ENCODE results near the gene CES3.
"Not testable (repeated sequence)": the region's sequence is repeated elsewhere in the genome, so short reads cannot be mapped to it uniquely, and the experiment has no call there.

Gene CES3

DNA sequence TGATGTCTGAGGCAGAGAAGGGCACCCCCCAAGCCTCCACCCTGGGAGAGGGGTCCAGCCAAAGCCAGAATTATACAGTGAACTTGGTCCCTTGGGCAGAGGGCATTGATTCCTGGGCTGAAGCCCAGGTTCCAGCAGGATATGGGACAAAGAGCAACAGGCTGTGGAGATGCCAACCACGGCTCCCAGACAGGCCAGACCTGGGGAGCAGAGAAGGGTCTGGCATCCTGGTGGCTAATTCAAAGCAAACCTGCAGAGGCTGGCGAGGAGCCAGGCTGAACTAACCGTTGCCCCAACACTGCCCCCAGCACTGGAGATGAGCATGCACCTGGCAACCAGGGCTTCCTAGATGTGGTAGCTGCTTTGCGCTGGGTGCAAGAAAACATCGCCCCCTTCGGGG is 3.0 kb downstream of the CES3 start:
- no peak for DNase-seq

GRCh38 chr16:66968847-66969246 is 7.8 kb downstream of the CES3 start:
- peak in 2 of 51 donors; percentile 18 to 36 for DNase-seq

GRCh38 chr16:66970775-66971720 is 10.0 kb downstream of the CES3 start:
- DNase-seq: no peak

DNA sequence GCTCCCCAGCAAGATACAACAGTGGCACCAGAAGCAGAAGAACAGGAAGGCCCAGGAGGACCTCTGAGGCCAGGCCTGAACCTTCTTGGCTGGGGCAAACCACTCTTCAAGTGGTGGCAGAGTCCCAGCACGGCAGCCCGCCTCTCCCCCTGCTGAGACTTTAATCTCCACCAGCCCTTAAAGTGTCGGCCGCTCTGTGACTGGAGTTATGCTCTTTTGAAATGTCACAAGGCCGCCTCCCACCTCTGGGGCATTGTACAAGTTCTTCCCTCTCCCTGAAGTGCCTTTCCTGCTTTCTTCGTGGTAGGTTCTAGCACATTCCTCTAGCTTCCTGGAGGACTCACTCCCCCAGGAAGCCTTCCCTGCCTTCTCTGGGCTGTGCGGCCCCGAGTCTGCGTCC is 11.9 kb downstream of the CES3 start:
- no peak for DNase-seq

DNA sequence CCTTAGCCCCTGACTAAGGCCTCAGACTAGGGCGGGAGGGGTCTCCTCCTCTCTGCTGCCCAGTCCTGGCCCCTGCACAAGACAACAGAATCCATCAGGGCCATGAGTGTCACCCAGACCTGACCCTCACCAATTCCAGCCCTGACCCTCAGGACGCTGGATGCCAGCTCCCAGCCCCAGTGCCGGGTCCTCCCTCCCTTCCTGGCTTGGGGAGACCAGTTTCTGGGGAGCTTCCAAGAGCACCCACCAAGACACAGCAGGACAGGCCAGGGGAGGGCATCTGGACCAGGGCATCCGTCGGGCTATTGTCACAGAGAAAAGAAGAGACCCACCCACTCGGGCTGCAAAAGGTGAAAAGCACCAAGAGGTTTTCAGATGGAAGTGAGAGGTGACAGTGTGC is 12.7 kb downstream of the CES3 start:
- no peak for DNase-seq

- DNase-seq: not testable (repeated sequence)
These were observed 13.3 kb downstream of the CES3 start for GRCh38 chr16:66974156-66974931.

DNA sequence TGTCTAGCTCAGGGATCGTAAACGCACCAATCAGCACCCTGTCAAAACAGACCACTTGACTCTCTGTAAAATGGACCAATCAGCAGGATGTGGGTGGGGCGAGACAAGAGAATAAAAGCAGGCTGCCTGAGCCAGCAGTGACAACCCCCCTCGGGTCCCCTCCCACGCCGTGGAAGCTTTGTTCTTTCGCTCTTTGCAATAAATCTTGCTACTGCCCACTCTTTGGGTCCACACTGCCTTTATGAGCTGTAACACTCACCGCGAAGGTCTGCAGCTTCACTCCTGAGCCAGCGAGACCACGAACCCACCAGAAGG is 13.8 kb downstream of the CES3 start:
- not testable (repeated sequence) for DNase-seq

- no peak for DNase-seq
These were observed 14.3 kb downstream of the CES3 start for GRCh38 chr16:66975302-66975893.

GRCh38 chr16:66976746-66977145 is 15.7 kb downstream of the CES3 start:
- DNase-seq: no peak

- peak; percentile 46 to 95 (median 75) for DNase-seq
These were observed 16.5 kb downstream of the CES3 start for GRCh38 chr16:66977341-66978113.

DNA sequence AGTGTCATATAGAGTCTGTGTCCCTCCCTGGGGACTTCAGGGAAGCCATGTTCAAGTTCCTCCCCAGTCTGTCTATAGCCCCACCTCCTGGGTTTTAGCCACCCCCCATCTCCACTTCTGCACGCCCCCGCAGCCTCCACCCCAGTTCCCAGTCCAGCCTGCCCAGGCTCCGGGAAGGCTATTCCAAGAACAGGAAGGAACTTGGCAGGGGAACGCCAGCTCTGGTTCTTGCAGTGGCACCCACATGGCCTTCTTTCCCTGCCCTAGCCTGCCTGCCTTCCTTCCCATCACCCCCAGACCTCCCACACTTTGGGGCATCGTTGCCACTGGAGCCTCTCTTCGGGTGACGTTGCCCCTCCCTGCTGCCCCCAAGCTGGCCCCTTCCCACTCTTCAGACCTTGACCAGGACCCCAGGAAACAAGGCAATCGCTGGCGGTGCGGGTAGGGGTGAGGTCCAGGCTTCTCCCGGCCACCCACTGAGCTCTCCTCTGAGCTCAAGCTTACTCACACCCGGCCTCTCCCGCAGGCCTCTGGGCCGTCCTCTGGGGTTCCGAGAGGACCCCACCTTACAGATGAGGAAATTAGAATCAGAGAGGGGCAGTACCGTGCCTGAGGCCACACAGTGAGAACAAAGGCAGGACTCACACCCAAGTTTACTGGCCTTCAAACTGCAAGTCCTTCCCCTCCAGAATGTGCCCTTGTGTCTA is 18.1 kb downstream of the CES3 start:
- DNase-seq: peak in 1 of 51 donors; percentile 6

GRCh38 chr16:66983033-66983432 is 22.0 kb downstream of the CES3 start:
- no peak for DNase-seq

DNA sequence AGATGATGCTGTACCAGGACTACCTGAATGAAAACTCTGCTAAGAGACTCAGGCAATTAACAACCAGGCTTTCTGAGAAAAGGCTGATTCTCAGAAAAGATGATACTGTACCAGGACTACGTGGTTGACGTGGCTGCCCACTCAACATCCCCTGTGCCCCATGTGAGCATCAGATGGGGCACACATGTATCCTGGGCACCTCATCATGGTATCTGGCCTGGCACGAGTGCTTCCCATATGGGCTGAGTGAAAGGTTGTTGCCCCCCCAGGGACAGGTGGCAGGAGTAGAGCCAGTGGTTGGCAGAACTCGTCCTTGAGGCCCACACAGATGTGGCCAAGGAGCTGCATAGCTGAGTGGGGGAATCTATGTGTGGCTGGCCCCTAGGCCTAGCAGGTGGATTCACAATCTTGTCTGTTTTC is 23.8 kb downstream of the CES3 start:
- DNase-seq: no peak

- DNase-seq: no peak
These were observed 25.5 kb downstream of the CES3 start for GRCh38 chr16:66986559-66986958.

DNA sequence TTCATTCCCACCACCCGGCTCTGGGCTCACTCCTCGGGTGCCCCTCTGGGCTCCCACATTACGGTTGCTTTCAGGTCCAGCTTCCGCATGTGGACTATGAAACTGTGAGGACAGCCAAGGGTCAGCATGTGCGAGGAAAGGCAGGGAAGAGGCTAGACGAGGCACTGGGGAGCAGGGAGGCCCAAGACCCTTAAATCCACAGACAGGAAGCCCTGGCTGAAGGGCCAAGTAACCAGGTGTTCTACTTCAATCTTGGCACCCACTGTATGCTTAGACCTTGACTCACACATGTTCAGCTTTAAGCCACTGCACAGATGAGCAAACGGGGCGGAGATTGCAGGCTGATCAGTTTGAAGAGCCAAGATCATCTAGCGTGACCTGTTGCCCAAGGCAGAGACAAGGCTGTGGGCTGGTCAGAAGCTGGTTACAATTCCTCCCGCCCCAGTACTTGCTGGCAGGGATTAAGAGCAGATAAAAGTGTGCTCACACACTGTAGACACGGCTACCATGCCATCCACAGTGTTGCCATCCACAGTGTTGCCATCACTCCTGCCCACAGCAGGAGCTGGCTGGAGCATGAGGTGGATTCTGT is 27.2 kb downstream of the CES3 start, which contains the start of gene CES4A:
Gene CES4A (plus strand): TSS at position 393 of the 592 bp plus-strand sequence. CDS start 184 bp downstream, at position 577.
- no peak for DNase-seq

DNA sequence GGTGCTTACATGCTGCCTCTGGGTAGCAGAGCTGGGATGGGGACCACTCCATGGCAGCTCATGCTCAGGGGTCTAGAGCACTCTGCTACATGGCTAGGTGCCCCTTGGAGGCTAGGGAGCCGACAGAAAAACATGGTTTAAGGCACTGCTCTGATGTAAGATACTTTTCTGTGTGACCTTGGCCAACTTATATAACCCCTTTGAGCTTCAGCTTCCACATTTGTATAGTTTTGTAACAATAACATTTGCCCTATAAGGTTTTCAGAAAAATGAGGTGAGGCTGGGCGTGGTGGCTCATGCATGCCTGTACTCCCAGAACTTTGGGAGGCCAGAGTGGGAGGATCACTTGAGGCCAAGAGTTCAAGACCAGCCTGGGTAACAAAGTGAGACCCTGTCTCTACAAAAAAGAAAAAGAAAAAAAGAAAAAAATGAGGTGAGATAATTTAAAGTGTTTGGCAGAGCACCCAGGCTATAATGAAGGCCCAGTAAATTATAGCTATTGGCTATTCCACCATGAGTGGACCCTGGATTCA is 30.5 kb downstream of the CES3 start:
- no peak for DNase-seq

- DNase-seq: not testable (repeated sequence)
These were observed 32.5 kb downstream of the CES3 start for GRCh38 chr16:66993558-66993957.

- peak in 46 of 51 donors; percentile 7 to 96 (median 66) for DNase-seq
These were observed 35.4 kb downstream of the CES3 start for GRCh38 chr16:66996324-66996982.

DNA sequence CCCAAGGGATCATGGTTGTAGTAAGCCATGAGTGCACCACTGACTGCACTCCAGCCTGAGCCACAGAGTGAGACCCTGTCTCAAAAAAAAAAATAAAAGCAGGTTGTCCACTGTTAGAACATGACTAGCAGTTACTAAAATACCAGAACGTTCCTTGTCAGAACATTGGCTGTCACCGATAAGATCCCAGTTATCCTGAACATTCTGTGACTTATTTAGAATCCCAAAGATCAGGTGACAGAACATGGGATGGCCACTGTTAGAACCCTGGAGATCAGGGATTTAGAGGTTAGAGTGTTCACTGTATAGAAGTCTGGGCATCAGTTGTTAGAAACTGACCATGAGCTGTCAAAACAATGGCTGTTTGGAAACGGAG is 35.9 kb downstream of the CES3 start:
- peak in 1 of 51 donors; percentile 27 for DNase-seq

Data from hypothalamus (tissue), 51 donors.